HT-29 (cell line): ENCODE measurements around the gene TBPL2. TPM values are rescaled to one million over a fixed set of nuclear protein-coding genes. Genes with fewer than 3 reads are reported as not detected.
A peak's percentile ranks its signal among the peaks of the same experiment; 100 is the strongest.
"Not testable (repeated sequence)": the region's sequence is repeated elsewhere in the genome, so short reads cannot be mapped to it uniquely, and the experiment has no call there.

Source experiments
- DNase-seq: peaks from one replicate; pipeline ENCODE4 v3.0.0-alpha.2; 2015; ENCODE audit warnings: low spot score
- total RNA-seq: library from RNA; depleted of rRNA; stranded (reverse); fragments of >200 nt; shearing (Covaris generic); gene quantifications from 2 replicates; pipeline ENCODE4 v1.2.3, GENCODE V29; 2014; rRNA removed

Gene TBPL2
- total RNA-seq: not detected in 2 replicates

- no peak for DNase-seq
These were observed at the start of gene TBPL2 for GRCh38 chr14:55440385-55440784. TSS of gene TBPL2 (minus strand) at chr14:55440616. CDS start at chr14:55440449, 167 bp downstream.

GRCh38 chr14:55488204-55488603, 47.8 kb upstream of the TBPL2 start:
- no peak for DNase-seq

GRCh38 chr14:55482936-55483605, 42.7 kb upstream of the TBPL2 start:
- no peak for DNase-seq

DNA sequence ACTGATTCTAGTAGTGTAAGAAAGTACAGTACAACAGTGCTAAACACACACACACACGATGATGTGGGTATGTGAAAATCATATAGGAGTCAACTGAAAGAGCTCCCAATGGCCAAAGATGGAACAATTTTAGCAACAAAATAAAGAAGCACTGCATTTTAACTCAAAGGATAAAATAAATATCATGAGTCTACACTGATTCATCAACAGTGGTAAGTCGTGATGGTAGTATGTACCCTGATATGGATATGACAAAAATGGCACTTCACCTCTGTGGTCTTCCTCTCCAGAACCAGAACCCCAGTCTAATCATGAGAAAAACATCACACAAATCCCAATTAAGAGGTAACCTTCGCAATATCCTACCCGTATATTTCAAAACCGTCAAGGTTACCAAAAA, 41.4 kb upstream of the TBPL2 start:
- DNase-seq: no peak

- DNase-seq: no peak
These were observed 37.3 kb upstream of the TBPL2 start for GRCh38 chr14:55477680-55478079.

DNA sequence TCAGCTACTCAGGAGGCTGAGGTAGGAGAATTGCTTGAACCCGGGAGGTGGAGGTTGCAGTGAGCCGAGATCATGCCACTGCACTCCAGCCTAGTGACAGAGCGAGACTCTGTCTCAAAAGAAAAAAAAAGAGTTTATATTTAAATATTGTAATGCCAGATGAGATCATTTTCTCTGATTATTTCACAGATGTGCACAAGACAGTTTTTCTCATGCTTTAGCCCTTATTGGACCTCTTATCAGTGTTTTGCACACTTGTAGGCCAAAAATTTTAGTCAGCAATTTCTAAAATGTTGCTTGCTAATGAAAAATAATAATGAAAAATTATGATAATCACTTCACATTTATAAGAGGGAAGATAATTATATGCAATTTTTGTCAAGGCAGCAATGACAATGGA, 36.0 kb upstream of the TBPL2 start:
- DNase-seq: not testable (repeated sequence)

- no peak for DNase-seq
These were observed 33.4 kb upstream of the TBPL2 start for GRCh38 chr14:55473786-55474185.

DNA sequence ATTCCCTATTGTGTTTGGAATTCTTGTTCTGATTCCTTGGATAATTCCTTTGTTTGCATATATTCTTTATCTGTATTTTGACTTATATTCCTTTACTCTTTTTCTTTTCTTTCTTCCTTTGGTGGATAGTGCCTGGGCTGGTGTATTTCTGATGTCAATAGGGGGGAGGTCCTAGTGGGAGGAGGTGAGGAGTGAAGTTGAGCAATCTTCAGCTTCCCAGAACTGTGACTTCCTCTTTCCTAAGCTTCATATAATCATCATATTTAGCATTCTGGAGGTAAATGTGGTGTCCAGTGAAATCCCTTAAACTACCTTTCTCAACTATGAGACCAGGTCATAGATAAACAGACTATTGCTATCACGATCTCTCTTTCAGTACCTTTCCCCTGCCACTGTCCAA, 29.6 kb upstream of the TBPL2 start:
- no peak for DNase-seq

DNA sequence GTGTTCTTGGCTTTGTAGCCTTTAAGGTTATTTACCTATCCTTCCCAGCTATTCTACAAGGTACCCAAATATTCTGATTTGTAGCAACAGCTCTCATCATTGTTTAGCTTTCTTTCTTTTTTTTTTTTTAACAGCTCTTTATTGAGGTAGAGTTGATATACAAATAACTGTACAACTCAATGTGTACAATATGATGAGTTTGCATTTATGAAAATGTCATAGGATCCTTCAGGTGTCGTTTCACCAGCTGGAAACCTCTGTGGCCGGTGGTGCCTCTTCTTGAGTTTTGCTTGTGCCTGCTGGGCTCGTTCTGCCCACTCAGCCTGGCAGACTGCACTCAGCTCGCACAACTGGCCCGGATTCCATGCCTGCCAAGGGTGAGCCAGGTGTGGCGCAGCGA, 26.9 kb upstream of the TBPL2 start:
- no peak for DNase-seq

GRCh38 chr14:55458800-55459515, 18.5 kb upstream of the TBPL2 start:
- no peak for DNase-seq

DNA sequence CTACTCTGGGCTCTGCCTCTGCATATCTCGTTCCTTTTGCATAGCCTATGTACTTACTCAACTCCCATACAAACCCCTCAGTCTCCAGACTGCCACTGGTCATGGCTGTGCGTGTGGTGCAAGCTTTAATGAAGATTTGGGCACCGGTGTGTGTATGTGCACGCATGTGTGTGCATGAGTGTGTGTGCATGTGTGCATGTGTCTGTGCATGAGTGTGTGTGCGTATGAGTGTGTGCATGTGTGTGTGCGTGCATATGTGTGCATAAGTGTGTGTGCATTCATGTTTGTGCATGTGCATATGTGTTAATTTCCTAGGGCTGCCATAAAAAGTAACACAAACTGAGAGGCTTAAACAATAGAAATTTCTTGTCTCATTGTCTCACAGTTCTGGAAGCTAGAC, 17.1 kb upstream of the TBPL2 start:
- no peak for DNase-seq

DNA sequence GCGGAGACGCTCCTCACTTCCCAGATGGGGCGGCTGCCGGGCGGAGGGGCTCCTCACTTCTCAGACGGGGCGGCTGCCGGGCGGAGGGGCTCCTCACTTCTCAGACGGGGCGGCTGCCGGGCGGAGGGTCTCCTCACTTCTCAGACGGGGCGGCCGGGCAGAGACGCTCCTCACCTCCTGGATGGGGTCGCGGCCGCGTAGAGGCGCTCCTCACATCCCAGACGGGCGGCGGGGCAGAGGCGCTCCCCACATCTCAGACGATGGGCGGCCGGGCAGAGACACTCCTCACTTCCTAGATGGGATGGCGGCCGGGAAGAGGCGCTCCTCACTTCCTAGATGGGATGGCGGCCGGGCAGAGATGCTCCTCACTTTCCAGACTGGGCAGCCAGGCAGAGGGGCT, 16.0 kb upstream of the TBPL2 start:
- DNase-seq: not testable (repeated sequence)

DNA sequence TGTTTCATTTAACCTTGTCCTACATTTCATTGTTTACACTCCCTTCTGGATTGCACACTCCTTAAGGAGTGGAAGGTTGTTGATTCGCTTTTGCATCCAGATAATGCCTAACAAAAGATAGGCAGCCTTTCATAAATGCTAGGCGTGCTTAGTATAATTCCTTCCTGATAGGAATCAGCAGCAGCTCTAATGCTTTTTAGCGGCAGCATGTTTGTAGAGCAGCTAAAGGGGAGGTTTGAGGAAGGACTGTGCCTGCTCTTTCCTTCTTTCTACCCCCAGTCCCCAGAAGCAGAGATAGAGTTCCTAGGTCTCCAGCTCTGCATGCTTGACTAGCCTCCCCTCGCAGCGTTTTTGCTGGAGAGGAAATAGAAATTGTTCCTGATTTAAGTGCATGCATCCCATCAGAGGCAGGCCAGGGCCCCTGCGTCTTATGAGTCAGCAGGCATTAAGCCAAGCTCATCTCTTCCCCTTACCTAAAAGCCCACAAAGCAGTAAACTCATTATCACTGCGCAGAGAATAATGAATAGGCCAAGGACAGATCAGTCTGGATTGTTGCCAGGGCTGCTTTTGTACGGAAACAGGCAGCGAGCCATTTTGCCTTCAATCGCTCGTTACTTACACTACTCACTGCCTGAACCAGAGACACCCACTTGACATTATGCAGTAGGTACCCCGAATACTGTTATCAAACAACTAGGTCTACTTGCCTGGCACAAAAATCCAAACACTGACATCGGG, 14.0 kb upstream of the TBPL2 start:
- DNase-seq: peak; percentile 50

- DNase-seq: no peak
These were observed 11.5 kb upstream of the TBPL2 start for GRCh38 chr14:55451950-55452349.

GRCh38 chr14:55451398-55451797, 11.0 kb upstream of the TBPL2 start:
- no peak for DNase-seq

- DNase-seq: no peak
These were observed 10.6 kb upstream of the TBPL2 start for GRCh38 chr14:55450987-55451386.

DNA sequence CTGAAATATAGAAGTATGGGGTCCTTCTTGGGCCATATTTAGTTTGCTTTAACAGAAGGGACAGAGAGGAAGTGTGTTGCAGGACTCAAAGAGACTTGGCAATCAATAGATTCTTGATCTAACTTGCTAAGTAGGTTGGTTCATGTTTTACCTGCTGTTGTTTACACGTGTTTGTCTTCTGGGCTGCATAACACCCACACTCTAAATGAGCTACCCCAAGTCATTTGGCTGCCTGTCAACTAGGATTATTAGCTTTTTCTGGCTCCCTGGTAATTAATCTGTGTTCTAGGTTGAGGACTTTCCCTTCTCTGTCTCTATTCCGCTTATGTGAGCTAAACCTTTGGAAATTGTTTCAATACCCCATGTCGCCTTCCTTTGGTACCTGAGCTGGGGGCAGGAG, 10.1 kb upstream of the TBPL2 start:
- DNase-seq: no peak

GRCh38 chr14:55450124-55450523, 9.7 kb upstream of the TBPL2 start:
- no peak for DNase-seq

GRCh38 chr14:55449116-55449515, 8.7 kb upstream of the TBPL2 start:
- no peak for DNase-seq

GRCh38 chr14:55448141-55448614, 7.8 kb upstream of the TBPL2 start:
- DNase-seq: peak; percentile 26

DNA sequence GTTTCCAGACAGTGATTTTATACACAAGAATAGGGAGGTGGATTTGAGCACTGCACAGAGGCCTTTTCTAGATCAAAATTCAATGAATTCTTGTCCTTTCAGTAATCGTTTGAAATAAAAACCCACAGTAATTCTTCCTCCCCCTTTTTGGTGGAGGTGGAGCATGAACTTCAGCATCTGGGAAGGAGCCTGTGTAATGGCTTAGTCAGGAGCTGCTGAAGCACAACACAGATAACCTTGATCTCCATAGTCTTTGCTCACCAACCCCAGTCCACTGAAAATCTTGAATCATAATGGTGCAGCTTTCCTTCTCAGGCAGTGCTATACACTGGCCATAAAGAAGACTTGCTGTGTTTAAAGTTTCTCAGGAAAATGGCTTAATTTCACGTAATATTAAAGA, 6.4 kb upstream of the TBPL2 start:
- DNase-seq: no peak

GRCh38 chr14:55446127-55446736, 5.8 kb upstream of the TBPL2 start:
- peak; percentile 65 for DNase-seq
